ENCODE data around the gene SRSF2.
"Not testable (repeated sequence)": the region's sequence is repeated elsewhere in the genome, so short reads cannot be mapped to it uniquely, and the experiment has no call there.

Gene SRSF2

GRCh38 chr17:76718516-76718915 is 18.6 kb downstream of the SRSF2 start:
- no peak for DNase-seq

GRCh38 chr17:76716839-76717215 is 20.3 kb downstream of the SRSF2 start:
- DNase-seq: no peak

DNA sequence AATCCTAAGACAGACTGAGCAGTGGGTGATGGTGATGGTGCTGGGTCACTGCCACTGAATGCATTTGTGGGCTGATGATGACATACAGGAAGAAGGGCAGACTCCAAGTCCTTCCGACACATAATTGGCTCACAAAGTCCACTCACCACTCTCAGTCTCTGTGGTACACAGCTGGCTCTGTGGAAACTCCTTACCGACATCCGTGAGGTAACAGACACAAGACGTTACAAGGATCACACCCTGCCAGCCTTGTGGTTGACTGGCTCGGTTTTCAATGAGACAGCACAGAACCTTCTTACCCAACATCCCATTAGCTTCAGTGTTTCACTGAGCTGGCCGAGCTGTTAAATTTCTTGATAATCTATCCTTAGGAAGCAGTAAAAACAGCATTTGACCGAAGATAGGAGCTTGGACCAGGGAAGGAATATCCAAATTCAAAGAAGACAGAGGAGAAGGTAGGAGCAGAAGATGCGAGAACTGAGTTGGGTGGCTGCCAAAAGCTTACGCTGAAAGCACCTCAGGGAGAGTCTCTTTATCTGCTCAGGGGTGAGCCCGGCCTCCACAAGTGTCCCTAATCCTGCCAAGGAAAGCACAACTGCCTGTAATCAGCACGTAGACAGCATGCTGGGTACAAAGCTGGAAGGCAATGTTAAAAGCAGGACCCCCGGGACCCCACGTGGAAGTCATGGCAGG is 20.8 kb downstream of the SRSF2 start:
- DNase-seq: no peak

GRCh38 chr17:76715496-76715830 is 21.7 kb downstream of the SRSF2 start:
- no peak for DNase-seq

GRCh38 chr17:76714822-76715495 is 22.2 kb downstream of the SRSF2 start:
- DNase-seq: no peak

DNA sequence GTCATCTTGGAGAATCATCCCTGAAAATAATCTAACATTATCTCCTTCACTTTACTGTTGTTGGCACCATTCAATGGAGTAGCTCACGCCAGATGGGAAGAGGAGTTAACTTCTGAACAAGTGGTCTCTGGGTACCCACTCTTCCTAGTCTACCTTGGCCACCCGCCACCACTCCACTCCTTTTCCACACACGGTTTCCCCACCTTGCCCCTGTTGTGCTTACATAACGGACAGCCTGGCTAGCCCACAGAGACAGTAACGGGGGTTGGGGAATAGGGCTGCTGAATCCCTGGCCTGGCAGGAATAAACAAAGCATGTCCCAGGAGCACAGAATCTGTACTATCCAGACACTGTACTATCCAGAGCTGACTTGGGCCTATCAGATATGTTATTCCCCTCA is 22.8 kb downstream of the SRSF2 start:
- DNase-seq: no peak

- DNase-seq: no peak
These were observed 23.4 kb downstream of the SRSF2 start for GRCh38 chr17:76713765-76714164.

- not testable (repeated sequence) for DNase-seq
These were observed 24.8 kb downstream of the SRSF2 start for GRCh38 chr17:76712321-76712720.

- peak; percentile 66 for DNase-seq
These were observed 26.1 kb downstream of the SRSF2 start, which contains the start of gene MXRA7 for GRCh38 chr17:76710863-76711611. MXRA7 (minus strand) TSS chr17:76710965; CDS start chr17:76710946, 19 bp downstream.

DNA sequence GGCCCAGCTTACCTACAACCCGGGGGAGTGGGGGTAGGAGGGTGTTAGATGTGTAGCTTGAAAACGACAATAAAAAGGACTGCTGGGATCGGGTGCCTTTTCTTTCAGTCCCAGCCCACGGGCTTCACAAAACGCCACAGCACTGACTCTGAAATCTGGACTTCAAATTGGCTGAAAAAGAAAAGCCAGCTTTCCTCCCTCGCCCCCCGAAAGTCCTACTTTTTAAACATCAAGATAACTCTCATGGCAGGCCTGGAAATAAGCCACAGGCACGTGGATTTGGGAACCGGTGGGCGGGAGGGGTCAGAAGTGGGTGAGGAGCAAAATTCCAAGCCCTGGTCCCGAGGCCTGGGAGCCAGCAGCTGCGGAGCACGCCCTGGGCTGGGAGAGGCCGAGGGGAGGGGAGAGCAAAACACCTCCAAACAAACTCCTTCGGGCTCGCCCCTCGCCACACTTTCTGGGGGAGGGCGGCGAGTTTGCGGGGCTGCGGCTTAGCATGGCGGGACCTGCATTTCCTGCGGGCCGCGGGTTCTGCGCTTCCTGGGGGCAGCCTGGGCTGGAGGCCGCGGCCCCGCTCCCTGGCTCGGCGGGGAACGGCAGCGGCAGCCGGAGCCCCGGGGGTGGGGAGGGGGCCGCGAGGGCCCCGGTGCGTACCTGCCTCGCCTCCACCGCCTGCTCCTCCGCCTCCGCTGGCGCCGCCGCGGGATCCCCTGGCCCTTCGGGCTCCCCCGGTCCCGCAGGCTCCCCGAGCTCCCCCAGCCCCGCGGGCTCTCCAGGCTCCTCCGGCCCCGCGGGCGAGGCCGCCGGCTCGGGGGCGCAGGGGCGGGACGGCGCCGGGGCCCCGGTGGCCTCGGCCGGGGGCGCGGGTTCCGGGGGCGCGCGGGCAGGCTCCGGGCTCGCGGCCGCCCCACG is 26.9 kb downstream of the SRSF2 start:
- DNase-seq: not testable (repeated sequence)

- no peak for DNase-seq
These were observed 27.8 kb downstream of the SRSF2 start for GRCh38 chr17:76709077-76709950.

DNA sequence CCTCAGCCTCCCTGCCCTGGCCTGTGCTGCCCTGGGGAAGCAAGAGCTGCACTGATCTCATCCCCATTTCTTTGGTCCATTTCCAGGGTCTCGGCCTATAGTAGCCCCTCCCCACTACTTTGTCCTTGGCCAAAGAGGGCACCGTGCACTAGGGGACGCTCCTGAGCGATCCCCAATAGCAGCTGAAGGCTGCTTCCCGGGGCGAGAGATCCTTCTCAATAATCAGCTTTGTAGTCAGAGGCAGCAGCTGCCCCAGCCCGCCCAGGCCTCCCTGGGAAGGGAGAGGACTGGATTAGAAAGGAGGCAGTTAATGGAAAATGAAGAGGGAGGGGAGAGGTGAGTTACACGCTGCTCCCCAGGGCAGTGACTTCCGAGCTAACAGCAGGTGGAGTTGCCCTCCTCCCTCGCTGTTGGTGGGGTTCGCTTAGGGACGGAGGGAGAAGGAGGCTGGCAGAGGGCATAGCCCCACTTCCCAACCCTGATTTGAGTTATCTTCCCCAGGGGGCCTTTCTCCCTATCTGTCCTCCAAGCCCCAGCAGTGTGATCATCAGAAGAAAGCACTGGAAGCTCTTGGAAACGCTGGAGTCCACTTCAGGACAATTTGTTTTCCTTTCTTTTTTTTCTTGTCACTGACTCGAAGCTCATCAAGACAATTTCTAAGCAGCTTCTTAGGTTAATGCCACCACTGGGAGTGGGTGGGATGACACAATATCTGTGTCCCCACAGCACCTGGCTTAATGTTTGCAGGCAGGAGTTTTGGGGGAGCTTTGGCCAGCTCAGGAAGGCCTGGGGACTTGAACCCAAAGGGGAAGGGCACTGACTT is 28.9 kb downstream of the SRSF2 start:
- DNase-seq: no peak

- DNase-seq: no peak
These were observed 30.3 kb downstream of the SRSF2 start for GRCh38 chr17:76706817-76707216.

GRCh38 chr17:76704805-76705204 is 32.3 kb downstream of the SRSF2 start:
- no peak for DNase-seq

- DNase-seq: no peak
These were observed 34.0 kb downstream of the SRSF2 start for GRCh38 chr17:76702941-76703637.

DNA sequence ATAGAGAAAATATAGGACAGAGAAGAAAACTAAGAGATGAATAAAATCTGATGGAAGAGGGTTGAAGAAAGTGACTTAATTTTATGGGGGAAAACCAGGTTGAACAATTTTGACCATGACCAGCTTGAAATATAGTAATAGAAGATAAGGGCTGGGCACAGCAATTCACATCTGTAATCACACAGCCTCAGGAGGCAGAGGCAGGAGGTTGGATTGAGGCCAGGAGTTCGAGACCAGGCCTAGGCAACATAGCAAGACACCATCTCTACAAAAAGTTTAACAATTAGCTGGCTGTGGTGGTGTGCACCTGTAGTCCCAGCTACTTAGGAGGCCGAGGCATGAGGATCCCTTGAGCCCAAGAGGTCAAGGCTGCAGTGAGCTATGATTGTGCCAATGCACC is 35.1 kb downstream of the SRSF2 start:
- no peak for DNase-seq

- DNase-seq: no peak
These were observed 35.6 kb downstream of the SRSF2 start for GRCh38 chr17:76701471-76701967.

DNA sequence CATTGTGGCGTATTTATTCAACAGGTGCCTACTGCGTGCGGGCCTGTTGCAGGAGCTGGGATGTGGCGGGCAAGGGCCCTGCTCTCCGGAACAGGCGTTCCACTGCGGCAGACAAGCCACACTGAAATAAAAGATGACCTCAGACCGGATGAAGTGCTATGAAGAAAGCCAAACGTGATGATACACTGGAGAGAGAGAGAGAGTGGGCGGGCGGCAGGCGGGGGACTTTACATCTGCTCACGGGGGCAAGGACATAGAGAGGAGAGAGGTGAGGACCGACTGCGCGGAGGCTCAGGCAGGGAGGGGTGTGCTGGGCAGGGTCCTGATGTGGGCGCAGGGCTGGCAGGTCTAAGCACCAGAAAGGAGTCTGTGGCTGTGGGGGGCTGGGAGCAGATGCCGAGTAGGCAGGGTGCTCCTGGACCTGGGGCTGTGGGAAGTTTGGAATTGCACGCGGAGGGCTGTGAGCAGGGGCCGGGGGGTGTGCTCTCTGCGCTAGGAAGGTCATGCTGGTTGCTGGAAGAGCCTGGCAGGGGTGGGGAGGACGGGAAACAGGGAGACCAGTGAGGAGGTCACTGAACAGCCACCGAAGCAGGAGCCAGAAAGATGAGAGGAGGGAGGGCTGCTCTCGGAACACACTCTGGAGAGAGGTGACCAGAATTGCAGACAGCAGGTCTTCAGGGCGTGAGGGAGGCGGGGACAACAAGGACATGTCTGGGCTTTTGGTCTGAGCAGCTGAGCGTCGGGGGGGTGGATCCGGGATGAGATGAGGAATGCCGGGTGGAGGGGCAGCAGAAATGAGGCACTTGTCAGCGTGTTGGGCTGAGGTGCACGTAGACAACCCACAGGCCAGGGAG is 36.3 kb downstream of the SRSF2 start:
- DNase-seq: peak; percentile 11

- DNase-seq: no peak
These were observed 36.9 kb downstream of the SRSF2 start for GRCh38 chr17:76700270-76700616.
